PC-3 (cell line): ENCODE data around the gene EFNA5. TPM values are rescaled to one million over a fixed set of nuclear protein-coding genes. Genes with fewer than 3 reads are reported as not detected.
A peak's percentile ranks its signal among the peaks of the same experiment; 100 is the strongest.

Experiments used
- ATAC-seq: fragments of 200-7000 bp; cut with Tn5 transposase; 2 replicates; pipeline ENCODE4 v1.9.1; 2020; ENCODE audit warnings: mild to moderate bottlenecking, moderate library complexity
- BruUV-seq: library from RNA; stranded (reverse); fragments of 400-500 nt; replicated peaks from 2 replicates; lab custom pipeline; 2021; lab: Mats Ljungman, UMichigan
- CTCF ChIA-PET: fragments of 300-600 bp; sonication (Branson Sonifier 250); formaldehyde crosslinking; loops from one replicate; lab custom pipeline; 2022; ENCODE audit warnings: antibody characterized with exemption; lab: Charles Lee
- POLR2A ChIA-PET: fragments of 300-600 bp; sonication (Branson Sonifier 250); formaldehyde crosslinking; loops from one replicate; lab custom pipeline; 2022; ENCODE audit warnings: antibody characterized with exemption; ENCODE audit not compliant: unreplicated experiment; lab: Charles Lee
- DNase-seq: peaks from one replicate; pipeline ENCODE4 v3.0.0-alpha.2; 2015
- H2AFZ ChIP-seq: fragments of 300-600 bp; sonication (generic); 2 replicates; pipeline ENCODE4 v1.6.0; 2016; ENCODE audit warnings: antibody characterized with exemption, low read length
- H3F3A ChIP-seq: fragments of 300-600 bp; sonication (generic); one replicate; pipeline ENCODE4 v1.6.0; 2017; ENCODE audit warnings: antibody characterized with exemption, low read length, control low read depth, mild to moderate bottlenecking; ENCODE audit not compliant: unreplicated experiment
- H3K27ac ChIP-seq: fragments of 300-600 bp; sonication (generic); 2 replicates; pipeline ENCODE4 v1.5.1; 2016; ENCODE audit warnings: mild to moderate bottlenecking, low read length
- H3K27me3 ChIP-seq: fragments of 300-600 bp; sonication (generic); 2 replicates; pipeline ENCODE4 v1.6.1; 2016; ENCODE audit warnings: low read length, mixed read lengths
- H3K36me3 ChIP-seq: fragments of 300-600 bp; sonication (generic); 2 replicates; pipeline ENCODE4 v1.6.1; 2016; ENCODE audit warnings: low read depth, mixed run types, low read length, mixed read lengths
- H3K4me1 ChIP-seq: fragments of 300-600 bp; sonication (generic); 2 replicates; pipeline ENCODE4 v1.5.1; 2016; ENCODE audit warnings: low read length; ENCODE audit not compliant: insufficient read depth
- H3K4me2 ChIP-seq: fragments of 300-600 bp; sonication (generic); 2 replicates; pipeline ENCODE4 v1.6.0; 2016; ENCODE audit warnings: low read length
- H3K4me3 ChIP-seq: fragments of 300-600 bp; sonication (generic); 2 replicates; pipeline ENCODE4 v1.5.1; 2016; ENCODE audit warnings: mild to moderate bottlenecking, low read length, mixed read lengths
- H3K79me2 ChIP-seq: fragments of 300-600 bp; sonication (generic); 2 replicates; pipeline ENCODE4 v1.6.1; 2017; ENCODE audit warnings: low read length, mixed read lengths
- H3K9ac ChIP-seq: fragments of 300-600 bp; sonication (generic); 2 replicates; pipeline ENCODE4 v1.6.0; 2016; ENCODE audit warnings: mild to moderate bottlenecking, low read length
- H3K9me2 ChIP-seq: fragments of 300-600 bp; sonication (generic); replicated peaks from 2 replicates; pipeline ENCODE4 v1.6.1; 2016; ENCODE audit warnings: mixed run types, low read length, mixed read lengths
- H3K9me3 ChIP-seq: fragments of 300-600 bp; sonication (generic); 2 replicates; pipeline ENCODE4 v1.6.1; 2016; ENCODE audit warnings: low read length, mixed read lengths
- H4K20me1 ChIP-seq: fragments of 300-600 bp; sonication (generic); 2 replicates; pipeline ENCODE4 v1.6.1; 2016; ENCODE audit warnings: low read length, mixed read lengths
- CTCF ChIP-seq: fragments of 300-600 bp; sonication (generic); conservative IDR thresholded peaks from 2 replicates; pipeline ENCODE4 v1.5.1; 2017; ENCODE audit warnings: antibody characterized with exemption, low read depth, mild to moderate bottlenecking, low read length
- EZH2 ChIP-seq: fragments of 300-600 bp; sonication (generic); IDR thresholded peaks from one replicate; pipeline ENCODE4 v1.6.1; 2017; ENCODE audit warnings: antibody characterized with exemption, mild to moderate bottlenecking, low read length; ENCODE audit not compliant: unreplicated experiment
- EZH2phosphoT487 ChIP-seq: fragments of 300-600 bp; sonication (generic); IDR thresholded peaks from 2 replicates; pipeline ENCODE4 v1.6.1; 2018; ENCODE audit warnings: mild to moderate bottlenecking, antibody characterized with exemption, low read length, borderline replicate concordance
- intact Hi-C: fragments of 100-400 bp; cut with micrococcal nuclease; formaldehyde crosslinking; loops from 2 replicates; pipeline ENCODE4 v1.9.0; 2023
- total RNA-seq: library from RNA; depleted of rRNA; stranded (reverse); fragments of >200 nt; gene quantifications from 2 replicates; pipeline ENCODE4 v1.2.3, GENCODE V29; 2014

Gene EFNA5
- total RNA-seq, 1 experiment from 2014 or later: 5.4 TPM

DNA sequence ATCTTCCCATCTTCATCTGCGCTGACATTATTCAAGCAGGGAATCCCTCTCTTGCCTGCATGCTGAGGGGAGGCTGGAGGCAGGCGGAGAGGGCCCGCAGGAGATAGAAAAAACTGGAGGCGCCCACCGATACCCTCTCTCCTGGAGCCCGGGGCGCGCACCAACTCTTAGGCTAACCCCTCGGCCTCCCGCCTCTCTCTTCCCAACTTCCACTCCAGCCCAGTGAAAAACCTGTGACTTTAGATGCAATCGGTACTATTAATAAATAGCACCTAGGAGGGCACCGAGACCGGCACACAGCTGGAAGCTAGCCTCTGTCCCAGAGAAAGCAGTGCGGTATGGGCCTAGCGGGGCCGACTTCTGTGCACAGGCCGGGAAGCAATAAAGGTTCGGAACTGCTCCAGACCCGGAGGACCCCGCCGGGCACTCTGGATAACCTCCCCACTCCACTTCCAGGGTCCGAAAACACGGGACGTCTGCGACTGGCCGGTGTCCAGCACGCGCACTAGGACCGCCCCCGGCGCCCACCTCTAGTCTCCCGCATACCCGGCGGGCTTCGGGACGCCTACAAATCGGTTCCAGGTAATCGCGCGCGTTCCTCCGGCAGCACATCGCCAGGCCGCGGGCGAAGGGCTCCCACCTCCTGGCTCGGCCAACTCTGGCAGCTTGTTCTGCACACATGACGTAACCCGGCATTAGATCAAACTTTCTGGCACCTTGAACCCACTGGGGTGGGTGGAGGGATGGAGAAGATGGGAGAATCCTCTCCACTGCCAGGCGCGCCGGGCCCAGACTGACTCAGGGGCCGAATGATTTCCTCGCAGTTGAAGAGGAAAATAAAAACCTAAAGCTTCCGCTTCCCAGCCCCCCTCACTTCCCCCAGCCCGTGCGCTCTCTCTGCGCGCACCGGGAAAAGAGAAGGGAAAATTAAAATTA lies 1.4 kb downstream of the EFNA5 start:
- ATAC-seq (peak; percentile 0; the same call in 1 of the 2 replicates), DNase-seq (peak; percentile 43)
- no TSS peak for BruUV-seq
- Histone ChIP-seq H3K36me3 (no peaks in the 10 kb centered on the region), H3K9me3 (no peaks in the 10 kb centered on the region), H2AFZ (peak overlapping the region; percentile 53), H3K4me3 (peak overlapping the region; percentile 83), H3K4me1 (peaks cover 30% of the 10 kb centered on the region), H3K4me2 (peak overlapping the region; percentile 99), H4K20me1 (peaks cover 28% of the 10 kb centered on the region), H3K9me2 (no peaks in the 10 kb centered on the region), H3K27me3 (peaks cover 23% of the 10 kb centered on the region; the same call in 1 of the 2 replicates), H3K9ac (peak overlapping the region; percentile 82), H3K79me2 (peaks cover 71% of the 10 kb centered on the region), H3K27ac (peak overlapping the region; percentile 22), H3F3A (no peaks in the 10 kb centered on the region)
- ChIA-PET POLR2A (no interaction called here), CTCF (interaction anchor here (1.2 kb wide), 1 partner anchor 97 kb away, joined by 4 read pairs; no protein-coding TSS in a partner anchor)
- TF ChIP-seq EZH2 (peak; percentile 54), EZH2phosphoT487 (0 out of 2 replicates have a peak, but pooled peaks have one; percentile 45), CTCF (no peak)
- intact Hi-C loops: loop anchor here (2.0 to 10.0 kb wide), 7 partner anchors 147 to 1735 kb away; partner anchors contain the start of gene PJA2

GRCh38 chr5:107668154-107669095 lies 2.3 kb downstream of the EFNA5 start:
- Histone ChIP-seq H3K36me3 (no peaks in the 10 kb centered on the region), H3K79me2 (peaks cover 78% of the 10 kb centered on the region), H3K4me1 (peaks cover 23% of the 10 kb centered on the region), H3K4me2 (peak overlapping the region; percentile 99), H3K9me2 (no peaks in the 10 kb centered on the region), H4K20me1 (peaks cover 28% of the 10 kb centered on the region), H3K27me3 (peaks cover 23% of the 10 kb centered on the region; the same call in 1 of the 2 replicates), H2AFZ (peak overlapping the region; percentile 53; the same call in 1 of the 2 replicates), H3K9me3 (no peaks in the 10 kb centered on the region), H3K9ac (peak overlapping the region; percentile 82), H3F3A (no peaks in the 10 kb centered on the region), H3K27ac (no peak overlapping the region), H3K4me3 (peak overlapping the region; percentile 83)
- TF ChIP-seq EZH2phosphoT487 (no peak), CTCF (no peak; the same call in 1 of the 2 replicates), EZH2 (no peak)
- TSS peak; percentile 10 for BruUV-seq
- ChIA-PET CTCF (no interaction called here), POLR2A (no interaction called here)
- peak; percentile 45 for DNase-seq
- intact Hi-C loops: no loop called here
- no peak for ATAC-seq
